Epithelial cell of esophagus (primary cell): Measurements from ENCODE around the gene AKAP13.

Experiments used
- DNase-seq: peaks from one replicate; pipeline ENCODE4 v3.0.0; 2010; ENCODE audit warnings: low read depth
- H3K4me3 ChIP-seq: 2 replicates; pipeline ENCODE4 v1.5.1; 2011; ENCODE audit warnings: mild to moderate bottlenecking, low read length, control low read depth
- TF ChIP-seq, protein P1 (sequence below): IDR thresholded peaks from 2 replicates; pipeline ENCODE4 v1.5.1; 2011; ENCODE audit warnings: low read depth, mild to moderate bottlenecking, low read length, control low read depth, inconsistent platforms; ENCODE audit not compliant: insufficient read depth; ENCODE audit errors: missing control alignments

The AKAP13 gene

DNA sequence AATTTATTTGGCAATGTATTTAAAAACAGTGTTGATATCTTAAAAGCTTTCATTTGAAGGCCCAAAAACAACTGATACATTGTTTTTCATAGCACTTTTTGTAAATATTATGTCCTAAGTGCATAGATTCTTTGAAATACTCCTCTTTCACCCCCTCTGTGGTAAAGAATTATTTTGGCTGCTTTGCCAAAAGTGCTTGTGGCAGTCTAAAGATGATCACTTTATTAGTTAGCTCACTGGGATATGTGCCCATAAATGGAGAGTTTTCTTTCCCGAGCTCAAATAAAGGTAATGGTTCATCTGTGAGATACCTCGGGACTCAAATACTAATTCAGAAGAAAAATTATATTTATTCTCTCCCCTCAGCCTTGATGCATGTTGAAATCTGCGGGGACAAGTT, 16.7 kb downstream of the AKAP13 start:
- no peak for DNase-seq
- TF ChIP-seq, protein P1, sequence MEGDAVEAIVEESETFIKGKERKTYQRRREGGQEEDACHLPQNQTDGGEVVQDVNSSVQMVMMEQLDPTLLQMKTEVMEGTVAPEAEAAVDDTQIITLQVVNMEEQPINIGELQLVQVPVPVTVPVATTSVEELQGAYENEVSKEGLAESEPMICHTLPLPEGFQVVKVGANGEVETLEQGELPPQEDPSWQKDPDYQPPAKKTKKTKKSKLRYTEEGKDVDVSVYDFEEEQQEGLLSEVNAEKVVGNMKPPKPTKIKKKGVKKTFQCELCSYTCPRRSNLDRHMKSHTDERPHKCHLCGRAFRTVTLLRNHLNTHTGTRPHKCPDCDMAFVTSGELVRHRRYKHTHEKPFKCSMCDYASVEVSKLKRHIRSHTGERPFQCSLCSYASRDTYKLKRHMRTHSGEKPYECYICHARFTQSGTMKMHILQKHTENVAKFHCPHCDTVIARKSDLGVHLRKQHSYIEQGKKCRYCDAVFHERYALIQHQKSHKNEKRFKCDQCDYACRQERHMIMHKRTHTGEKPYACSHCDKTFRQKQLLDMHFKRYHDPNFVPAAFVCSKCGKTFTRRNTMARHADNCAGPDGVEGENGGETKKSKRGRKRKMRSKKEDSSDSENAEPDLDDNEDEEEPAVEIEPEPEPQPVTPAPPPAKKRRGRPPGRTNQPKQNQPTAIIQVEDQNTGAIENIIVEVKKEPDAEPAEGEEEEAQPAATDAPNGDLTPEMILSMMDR = no peak
- no peak overlapping the region for H3K4me3 ChIP-seq

DNA sequence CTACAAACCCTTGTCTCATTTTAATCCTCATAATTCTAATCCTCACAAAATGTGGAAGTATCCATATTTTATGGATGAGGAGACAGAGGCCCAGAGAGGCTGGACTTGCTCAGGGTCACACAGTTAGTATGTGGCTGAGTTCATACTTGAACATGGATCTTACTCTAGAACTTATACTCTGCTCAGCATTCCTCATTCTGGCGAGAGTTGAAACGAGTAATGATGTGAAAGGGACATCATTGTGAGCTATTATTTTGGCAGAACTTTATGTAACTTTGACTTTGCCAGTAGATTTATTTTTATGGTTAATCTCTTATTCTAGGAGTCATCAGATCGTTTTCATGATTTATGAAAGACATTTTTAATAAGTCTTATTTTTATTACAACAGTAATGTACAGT, 17.5 kb downstream of the AKAP13 start:
- no peak overlapping the region for H3K4me3 ChIP-seq
- TF ChIP-seq, protein P1 = no peak
- no peak for DNase-seq

DNA sequence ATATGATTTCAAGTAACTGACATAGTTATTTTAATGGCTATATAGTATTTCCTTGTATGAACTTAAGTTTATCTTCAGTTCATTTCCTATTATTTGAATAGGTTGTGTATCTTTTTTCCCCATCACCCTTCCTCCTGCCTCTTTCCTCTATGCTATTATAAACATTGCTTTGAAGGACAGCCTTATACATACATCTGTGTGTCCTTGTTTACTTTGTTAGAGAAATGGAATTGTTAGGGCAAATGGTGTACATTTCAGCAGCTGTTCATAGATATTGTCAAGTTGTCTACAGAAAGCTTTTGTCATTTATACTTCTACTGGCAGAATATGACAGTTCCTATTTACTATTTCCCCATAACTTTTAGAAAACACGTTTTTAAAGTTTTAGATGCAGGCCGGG, 18.4 kb downstream of the AKAP13 start:
- DNase-seq = no peak
- TF ChIP-seq, protein P1 = no peak

DNA sequence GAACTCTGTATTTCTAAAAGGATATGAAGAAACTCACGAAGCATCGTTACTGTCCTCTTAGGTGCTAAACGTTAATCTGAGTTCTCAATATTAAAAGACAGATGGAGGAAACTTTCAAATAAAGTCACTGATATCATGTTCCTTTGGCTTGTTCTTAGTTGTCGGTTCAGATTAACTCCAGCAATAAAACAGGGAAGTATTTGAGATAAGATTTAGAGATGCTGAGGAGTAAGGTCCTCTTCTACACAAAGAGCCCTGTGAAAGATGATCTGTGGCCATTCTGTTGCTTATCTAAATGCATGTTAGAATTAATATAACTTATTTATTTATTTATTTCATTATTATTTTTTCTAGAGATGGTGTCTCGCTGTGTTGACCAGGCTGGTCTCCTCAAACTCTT, 19.2 kb downstream of the AKAP13 start:
- TF ChIP-seq, protein P1 = no peak
- no peak overlapping the region for H3K4me3 ChIP-seq
- no peak for DNase-seq

More for the DNA sequence above, 18.4 kb downstream of the AKAP13 start:
- no peak overlapping the region for H3K4me3 ChIP-seq

DNA sequence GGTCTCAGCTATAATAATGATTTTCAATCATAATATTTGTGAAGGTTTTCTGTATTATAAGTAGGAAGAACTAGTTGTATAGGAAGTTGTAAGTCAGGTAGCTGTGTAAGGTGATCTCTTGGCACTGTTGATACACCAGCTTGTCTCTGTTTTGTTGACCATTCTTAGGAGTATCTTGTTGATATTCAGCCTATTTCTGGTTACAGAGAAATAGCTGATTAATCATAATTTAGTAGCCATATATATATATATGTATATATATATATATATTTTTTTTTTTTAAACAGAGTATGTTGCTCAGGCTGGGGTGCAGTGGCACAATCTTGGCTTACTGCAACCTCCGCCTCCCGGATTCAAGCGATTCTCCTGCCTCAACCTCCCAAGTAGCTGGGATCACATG, 20.2 kb downstream of the AKAP13 start:
- H3K4me3 ChIP-seq = no peak overlapping the region
- DNase-seq = no peak
- TF ChIP-seq, protein P1 = no peak

DNA sequence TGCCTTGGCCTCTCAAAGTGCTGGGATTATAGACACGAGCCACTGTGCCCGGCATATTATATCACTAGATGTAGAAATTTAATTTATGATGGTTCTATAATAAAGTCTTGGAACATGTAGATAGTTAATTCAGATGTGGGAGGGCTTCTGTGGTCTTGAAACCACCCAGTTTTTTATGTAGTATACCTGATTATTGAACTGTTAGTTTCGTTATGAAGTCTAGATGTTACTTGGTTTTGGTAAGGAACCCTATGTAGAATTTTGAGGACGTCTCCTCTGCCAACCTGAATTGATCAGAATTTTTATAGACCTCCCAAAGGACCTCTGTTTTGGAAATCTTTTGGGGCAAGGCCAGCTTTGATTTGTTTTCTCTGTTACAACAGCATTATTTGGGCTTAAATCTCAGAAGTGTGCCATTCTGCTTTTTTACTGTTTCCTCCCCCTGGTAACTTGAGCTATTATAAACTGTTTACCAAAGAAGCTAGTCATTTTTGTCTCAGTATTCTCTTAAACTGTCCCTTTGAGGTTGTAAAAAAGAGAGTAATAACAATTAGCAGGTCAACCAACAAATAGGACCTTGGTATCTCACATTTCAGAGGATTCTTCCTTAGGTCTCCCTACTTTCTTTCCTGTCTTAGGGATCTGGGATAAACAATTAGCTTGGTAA, 20.8 kb downstream of the AKAP13 start:
- DNase-seq = no peak
- TF ChIP-seq, protein P1 = no peak
- H3K4me3 ChIP-seq = no peak overlapping the region
